HepG2 (cell line): ENCODE results near the gene PHACTR3.

ENCODE experiments used
- ZFP1 ChIP-seq: IDR thresholded peaks from 2 replicates; pipeline ENCODE4 v1.6.1; 2016
- ZNF10 ChIP-seq: sonication (generic); formaldehyde crosslinking; IDR thresholded peaks from 2 replicates; pipeline ENCODE4 v1.4.0; 2020; ENCODE audit warnings: mild to moderate bottlenecking, low read depth, missing genetic modification reagents, borderline replicate concordance
- ZNF768 ChIP-seq: sonication (generic); formaldehyde crosslinking; IDR thresholded peaks from 2 replicates; pipeline ENCODE4 v1.4.0; 2020; ENCODE audit warnings: missing genetic modification reagents
- TF ChIP-seq, protein P1 (sequence below): sonication (generic); formaldehyde crosslinking; IDR thresholded peaks from 2 replicates; pipeline ENCODE4 v1.5.0; 2020; ENCODE audit warnings: mild to moderate bottlenecking, missing genetic modification reagents, moderate library complexity
- TF ChIP-seq, protein P2 (sequence below): sonication (generic); formaldehyde crosslinking; IDR thresholded peaks from 2 replicates; pipeline ENCODE4 v1.4.0; 2020; ENCODE audit warnings: missing genetic modification reagents, borderline replicate concordance

DNA sequence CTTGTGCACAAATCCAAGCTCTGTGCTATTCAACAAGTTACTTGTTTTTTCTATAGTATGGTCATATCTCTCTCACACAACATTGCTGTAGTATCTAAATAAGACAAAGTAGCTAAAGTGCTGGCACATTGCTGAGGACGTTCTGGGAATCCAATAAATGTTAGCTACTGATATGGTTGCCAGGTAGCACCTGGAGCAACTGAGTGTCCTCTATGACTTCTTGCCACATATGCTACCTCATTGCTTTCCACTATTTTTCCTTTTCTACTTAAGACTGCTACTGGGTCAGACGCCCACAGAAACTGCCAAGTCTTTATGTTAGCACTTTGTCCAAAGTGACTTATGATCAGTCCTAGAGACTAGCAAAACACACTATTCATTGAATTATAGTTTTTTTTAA, 243.8 kb downstream of the PHACTR3 start:
- TF ChIP-seq ZFP1 (no peak), ZNF768 (CRISPR knock-in tag) (no peak), ZNF10 (CRISPR knock-in tag) (no peak)
- TF ChIP-seq, protein P1, sequence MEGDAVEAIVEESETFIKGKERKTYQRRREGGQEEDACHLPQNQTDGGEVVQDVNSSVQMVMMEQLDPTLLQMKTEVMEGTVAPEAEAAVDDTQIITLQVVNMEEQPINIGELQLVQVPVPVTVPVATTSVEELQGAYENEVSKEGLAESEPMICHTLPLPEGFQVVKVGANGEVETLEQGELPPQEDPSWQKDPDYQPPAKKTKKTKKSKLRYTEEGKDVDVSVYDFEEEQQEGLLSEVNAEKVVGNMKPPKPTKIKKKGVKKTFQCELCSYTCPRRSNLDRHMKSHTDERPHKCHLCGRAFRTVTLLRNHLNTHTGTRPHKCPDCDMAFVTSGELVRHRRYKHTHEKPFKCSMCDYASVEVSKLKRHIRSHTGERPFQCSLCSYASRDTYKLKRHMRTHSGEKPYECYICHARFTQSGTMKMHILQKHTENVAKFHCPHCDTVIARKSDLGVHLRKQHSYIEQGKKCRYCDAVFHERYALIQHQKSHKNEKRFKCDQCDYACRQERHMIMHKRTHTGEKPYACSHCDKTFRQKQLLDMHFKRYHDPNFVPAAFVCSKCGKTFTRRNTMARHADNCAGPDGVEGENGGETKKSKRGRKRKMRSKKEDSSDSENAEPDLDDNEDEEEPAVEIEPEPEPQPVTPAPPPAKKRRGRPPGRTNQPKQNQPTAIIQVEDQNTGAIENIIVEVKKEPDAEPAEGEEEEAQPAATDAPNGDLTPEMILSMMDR (CRISPR knock-in tag), result no peak
- TF ChIP-seq, protein P2, sequence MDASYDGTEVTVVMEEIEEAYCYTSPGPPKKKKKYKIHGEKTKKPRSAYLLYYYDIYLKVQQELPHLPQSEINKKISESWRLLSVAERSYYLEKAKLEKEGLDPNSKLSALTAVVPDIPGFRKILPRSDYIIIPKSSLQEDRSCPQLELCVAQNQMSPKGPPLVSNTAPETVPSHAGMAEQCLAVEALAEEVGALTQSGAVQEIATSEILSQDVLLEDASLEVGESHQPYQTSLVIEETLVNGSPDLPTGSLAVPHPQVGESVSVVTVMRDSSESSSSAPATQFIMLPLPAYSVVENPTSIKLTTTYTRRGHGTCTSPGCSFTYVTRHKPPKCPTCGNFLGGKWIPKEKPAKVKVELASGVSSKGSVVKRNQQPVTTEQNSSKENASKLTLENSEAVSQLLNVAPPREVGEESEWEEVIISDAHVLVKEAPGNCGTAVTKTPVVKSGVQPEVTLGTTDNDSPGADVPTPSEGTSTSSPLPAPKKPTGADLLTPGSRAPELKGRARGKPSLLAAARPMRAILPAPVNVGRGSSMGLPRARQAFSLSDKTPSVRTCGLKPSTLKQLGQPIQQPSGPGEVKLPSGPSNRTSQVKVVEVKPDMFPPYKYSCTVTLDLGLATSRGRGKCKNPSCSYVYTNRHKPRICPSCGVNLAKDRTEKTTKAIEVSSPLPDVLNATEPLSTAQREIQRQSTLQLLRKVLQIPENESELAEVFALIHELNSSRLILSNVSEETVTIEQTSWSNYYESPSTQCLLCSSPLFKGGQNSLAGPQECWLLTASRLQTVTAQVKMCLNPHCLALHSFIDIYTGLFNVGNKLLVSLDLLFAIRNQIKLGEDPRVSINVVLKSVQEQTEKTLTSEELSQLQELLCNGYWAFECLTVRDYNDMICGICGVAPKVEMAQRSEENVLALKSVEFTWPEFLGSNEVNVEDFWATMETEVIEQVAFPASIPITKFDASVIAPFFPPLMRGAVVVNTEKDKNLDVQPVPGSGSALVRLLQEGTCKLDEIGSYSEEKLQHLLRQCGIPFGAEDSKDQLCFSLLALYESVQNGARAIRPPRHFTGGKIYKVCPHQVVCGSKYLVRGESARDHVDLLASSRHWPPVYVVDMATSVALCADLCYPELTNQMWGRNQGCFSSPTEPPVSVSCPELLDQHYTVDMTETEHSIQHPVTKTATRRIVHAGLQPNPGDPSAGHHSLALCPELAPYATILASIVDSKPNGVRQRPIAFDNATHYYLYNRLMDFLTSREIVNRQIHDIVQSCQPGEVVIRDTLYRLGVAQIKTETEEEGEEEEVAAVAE (CRISPR knock-in tag), result no peak
